Head of caudate nucleus (tissue), 42 donors: Measurements from ENCODE around the gene TMEM97.
A peak's percentile ranks its signal among the peaks of the same experiment; 100 is the strongest.
"Not testable (repeated sequence)": the region's sequence is repeated elsewhere in the genome, so short reads cannot be mapped to it uniquely, and the experiment has no call there.

Experiments
- DNase-seq, 42 donors: peaks; one replicate each; pipeline versions ENCODE4 v3.0.0 to v3.0.0-alpha.2; 2020 to 2021; ENCODE audit warnings: mixed read lengths in 7 of 42
- intact Hi-C: fragments of 100-400 bp; cut with DNase I; formaldehyde crosslinking; loops from one replicate; pipeline ENCODE4 v1.15.0; 2022

The TMEM97 gene

DNA sequence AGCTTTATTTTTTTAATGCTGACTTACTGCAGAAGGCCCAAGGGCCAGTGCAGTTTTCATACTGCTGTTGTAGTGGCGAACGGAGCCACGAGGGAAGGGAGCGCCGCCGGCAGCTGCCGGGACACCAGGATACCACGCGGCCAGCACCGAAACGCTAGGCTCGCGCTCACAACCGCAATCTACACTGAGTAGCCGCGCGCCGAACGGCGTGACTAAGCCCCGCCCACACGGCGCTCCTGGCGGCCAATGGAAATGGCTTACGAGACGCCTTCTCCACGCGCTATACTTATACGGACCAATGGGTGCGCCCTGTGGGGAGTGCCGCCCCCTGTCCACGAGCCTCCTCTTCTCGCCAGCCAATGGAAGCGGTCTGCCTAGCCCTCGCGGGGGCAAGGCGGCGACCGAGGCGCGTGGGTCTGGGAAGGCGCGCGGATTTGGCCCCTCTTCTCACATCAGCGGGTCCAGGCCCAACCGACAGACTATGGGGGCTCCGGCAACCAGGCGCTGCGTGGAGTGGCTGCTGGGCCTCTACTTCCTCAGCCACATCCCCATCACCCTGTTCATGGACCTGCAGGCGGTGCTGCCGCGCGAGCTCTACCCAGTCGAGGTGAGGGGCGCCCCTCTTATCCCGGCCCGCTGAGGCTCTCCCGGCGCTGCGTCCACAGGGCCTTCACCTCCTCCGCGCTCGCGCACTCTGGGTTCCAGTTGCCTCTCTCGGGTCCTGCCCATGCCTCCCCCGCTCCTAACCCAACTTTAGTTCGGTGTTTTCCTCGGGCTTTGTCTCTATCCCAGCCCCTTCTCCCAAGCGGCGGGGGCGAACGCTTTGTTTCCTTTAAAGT is at the start of gene TMEM97:
TMEM97 (plus strand) TSS at position 442 of the 839 bp plus-strand sequence; CDS start at position 482, 40 bp downstream.
- intact Hi-C loops, result loop anchor here (2.0 kb wide), 1 partner anchor 38 kb away; the partner anchor contains the start of gene POLDIP2
- DNase-seq, result peak; percentile 95 to 99 (median 98)

DNA sequence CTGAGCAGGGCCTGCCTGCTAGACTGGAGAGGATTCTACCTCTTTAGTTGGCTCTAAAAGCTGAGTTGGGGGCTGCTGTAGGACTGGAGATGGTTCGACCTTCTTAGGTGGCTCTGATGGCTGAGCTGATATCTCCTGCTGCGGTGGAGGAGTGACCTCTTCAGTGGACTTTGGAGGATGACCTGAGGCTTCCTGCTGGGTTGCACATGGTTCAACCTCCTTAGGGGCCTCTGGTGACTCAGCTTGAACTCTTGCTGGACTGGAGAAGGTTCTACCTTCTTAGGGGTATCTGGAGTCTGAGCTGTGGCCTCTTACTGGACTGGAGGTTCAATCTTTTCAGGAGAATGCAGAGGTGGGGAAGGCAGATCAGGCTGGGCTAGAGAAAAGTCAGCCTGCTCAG is 48.9 kb upstream of the TMEM97 start:
- intact Hi-C loops, result no loop called here
- no peak for DNase-seq

DNA sequence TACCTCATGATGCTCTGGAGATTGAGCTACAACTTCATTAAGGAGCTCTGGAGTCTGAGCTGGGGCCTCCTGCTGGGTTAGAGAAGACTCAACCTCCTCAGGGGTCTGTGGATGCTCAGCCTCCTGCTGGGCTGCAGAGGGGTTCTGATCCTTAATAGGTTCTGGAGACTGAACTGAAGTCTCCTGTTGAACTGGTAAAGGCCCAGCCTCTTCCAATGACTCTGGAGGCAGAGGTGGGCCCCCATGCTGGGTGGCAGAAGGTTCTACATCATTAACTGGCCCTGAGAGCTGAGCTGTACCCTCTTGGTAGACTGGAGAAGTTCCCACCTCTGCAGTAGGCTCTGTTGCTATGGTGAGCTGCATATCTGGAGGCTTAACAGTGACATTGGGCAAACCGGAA is 48.1 kb upstream of the TMEM97 start:
- intact Hi-C loops, result no loop called here

DNA sequence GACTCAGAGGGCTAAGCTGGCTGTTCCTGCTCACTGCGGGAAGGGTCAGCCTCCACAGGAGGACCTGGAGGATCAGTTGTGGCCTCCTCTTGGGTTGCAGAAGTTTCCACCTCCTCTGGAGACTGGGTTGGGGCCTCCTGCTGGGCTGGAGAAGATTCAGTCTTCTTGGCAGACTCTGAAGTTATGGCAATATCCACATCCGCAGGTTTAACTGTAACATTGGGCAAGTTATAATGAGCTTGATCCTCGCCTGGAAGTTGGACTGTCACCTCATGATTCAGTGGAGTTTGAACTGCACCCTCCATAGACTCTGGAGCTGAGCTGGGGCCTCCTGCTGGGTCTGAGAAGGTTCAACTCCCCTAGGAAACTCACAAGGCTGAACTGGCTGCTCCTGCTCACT is 47.6 kb upstream of the TMEM97 start:
- intact Hi-C loops, result no loop called here
- no peak for DNase-seq

More for the DNA sequence above, 48.1 kb upstream of the TMEM97 start:
- no peak for DNase-seq

DNA sequence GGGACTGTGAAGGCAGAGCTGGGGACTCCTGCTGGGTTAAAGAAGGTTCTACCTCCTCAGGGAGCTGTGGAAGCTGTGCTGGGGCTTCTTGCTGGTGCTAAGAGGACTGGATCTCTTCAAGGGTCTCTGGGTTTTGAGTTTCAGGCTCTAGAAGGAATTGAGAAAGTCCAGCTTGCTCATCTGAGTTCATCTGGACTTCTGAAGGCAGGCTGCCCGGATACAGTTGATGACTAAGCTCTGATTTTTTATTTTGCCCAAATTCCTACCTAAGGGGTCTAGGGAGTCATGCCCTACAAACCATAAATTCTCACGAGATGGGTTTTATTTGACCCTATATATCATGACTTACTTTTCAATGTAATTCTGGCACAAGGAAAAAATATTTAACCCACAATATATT is 46.8 kb upstream of the TMEM97 start:
- intact Hi-C loops, result no loop called here
- no peak for DNase-seq

DNA sequence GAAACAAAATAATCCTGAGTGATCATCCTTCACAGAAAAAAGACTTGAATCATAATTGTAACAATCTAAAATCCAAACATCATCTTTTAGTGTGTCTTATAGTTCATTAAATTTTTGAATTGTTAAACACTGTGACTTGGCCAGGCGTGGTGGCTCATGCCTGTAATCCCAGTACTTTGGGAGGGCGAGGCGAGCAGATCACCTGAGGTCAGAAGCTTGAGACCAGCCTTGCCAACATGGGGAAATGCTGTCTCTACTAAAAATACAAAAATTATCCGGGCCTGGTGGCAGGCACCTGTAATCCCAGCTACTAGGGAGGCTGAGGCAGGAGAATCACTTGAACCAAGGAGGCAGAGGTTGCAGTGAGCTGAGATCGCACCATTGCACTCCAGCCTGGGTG is 45.7 kb upstream of the TMEM97 start:
- DNase-seq, intact Hi-C loops: not testable (repeated sequence)

DNA sequence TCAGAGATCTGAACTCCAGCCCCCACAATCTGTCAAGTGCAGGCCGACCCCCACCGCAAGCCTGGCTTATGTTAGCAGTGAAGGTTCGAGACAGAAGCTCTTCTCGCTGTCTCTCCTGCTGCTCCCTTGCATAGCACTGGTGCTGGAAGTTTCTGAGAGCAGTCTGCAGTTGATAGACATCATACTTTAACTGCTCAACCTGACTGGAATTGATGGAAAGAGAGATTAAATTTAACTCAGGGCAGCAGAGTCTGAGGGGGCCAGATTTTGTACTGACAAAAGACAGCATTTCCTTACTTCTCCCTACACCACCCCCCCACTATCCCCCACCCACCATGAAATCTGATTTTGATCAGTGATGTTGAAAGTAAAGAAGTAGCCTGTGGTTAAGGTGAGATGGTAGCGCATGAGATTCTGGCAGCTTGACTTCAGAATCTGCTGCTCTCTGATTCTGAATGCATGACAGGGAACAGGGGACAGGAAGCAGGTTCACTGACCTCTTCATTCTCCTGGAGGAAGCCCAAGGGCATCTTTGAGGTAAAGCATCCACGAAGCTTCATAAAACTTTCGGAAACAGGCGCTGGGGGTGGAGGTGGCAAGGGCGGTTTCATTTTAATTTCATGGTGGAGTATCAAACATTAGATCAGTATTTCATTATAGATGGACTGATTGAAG is 44.3 kb upstream of the TMEM97 start:
- intact Hi-C loops, result no loop called here
- DNase-seq, result no peak

DNA sequence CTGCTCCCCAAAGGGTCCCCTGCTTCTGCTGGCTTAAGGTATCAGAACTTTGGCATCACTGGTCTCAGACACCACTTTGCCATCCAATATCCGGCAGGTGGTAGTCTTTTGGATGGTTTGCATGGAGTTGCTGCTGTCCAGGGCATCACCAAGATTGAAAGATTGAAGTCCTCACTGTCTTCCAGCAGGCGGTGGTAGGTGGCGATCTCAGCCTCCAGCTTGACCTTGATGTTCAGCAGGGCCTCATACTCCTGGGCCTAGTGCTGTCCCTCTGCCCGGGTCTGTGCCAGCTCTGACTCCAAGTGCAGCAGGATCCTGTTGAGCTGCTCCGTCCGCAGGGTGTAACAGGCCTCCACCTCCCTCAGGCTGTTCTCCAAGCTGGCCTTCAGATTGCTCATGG is 43.0 kb upstream of the TMEM97 start:
- intact Hi-C loops, result no loop called here
- DNase-seq, result no peak

DNA sequence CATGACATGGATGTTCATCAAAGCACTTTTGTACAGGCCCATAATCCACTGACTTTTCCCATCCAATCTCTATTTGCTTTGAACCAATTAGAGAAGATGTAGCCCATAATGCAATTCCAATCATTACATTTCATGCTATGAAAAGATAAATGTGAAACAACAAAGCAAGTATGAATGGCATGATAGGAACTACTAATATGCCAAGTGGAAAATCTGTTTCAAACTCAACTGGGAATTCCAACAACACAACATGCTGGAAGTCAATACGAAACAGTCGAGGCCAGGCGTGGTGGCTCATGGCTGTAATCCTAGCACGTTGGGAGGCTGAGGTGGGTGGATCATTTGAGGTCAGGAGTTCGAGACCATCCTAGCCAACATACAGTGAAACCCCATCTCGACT is 39.6 kb upstream of the TMEM97 start:
- intact Hi-C loops, result no loop called here

DNA sequence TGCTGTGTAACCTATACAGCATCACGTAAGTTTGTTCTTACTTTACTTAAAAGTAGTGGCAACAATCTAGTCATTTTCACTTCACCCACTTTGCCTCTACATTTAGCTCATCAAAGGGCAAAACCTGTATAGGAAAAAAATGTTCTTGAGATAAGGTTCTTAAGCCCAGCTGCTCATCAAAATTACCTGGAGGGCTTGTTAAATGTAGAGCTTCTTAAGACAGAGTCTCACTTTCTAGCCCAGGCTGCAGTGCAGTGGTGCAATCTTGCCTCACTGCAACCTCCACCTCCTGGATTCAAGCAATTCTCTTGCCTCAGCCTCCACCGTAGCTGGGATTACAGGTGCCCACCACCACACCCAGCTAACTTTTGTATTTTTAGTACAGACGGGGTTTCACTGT is 38.2 kb upstream of the TMEM97 start:
- intact Hi-C loops, result no loop called here
- no peak for DNase-seq

More for the DNA sequence above, 39.6 kb upstream of the TMEM97 start:
- no peak for DNase-seq

DNA sequence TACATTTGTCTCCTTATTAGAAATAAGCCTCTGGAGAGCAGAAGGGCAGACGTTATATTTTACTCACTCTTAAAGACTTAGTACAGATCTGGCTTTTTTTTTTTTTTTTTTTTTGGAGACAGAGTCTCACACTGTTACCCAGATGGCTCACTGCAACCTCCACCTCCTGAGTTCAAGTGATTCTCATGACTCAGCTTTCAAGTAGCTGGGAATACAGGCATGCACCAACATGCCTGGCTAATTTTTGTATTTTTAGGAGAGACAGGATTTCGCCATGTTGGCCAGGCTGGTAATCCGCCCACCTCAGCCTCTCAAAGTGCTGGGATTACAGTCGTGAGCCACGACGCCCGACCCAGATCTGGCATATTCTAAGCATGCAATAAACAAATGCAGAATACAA is 36.4 kb upstream of the TMEM97 start:
- DNase-seq, result peak in 3 of 42 donors; percentile 19 to 39 (median 20)
- intact Hi-C loops, result no loop called here

DNA sequence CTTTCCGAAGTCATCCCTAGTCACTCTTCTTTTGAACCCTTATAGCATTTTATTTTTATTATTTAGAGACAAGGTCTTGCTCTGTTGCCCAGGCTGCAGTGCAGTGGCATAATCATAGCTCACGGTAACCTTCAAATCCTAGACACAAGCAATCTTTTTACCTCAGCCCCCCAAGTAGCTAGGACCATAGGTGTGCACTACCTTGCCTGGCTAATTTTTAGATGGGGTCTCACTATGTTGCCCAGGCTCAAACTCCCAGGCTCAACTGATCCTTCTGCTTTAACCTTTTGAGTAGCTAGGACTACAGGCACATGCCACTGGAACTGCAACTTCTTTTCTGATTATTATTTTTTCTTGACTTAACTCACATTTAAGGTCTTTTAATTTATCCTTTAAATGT is 33.0 kb upstream of the TMEM97 start:
- intact Hi-C loops, result no loop called here
- DNase-seq, result no peak

DNA sequence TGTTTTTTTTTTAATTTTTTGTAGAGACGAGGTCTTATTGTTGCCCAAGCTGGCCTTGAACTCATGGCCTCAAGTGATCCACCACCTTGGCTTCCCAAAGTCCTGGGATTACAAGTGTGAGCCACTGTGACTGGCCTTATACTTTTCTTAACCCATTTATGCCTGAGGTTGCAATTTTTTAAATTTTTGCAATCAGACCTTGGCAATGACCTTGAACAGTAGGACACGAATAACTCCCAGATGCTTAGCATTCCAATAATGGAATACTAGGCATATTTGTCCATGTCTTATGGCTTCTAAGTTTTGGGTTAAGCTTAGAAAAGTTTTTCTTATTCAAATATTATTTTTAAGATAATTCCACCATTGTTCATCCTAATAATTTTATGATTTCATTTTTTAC is 28.3 kb upstream of the TMEM97 start:
- intact Hi-C loops, result no loop called here
- no peak for DNase-seq

DNA sequence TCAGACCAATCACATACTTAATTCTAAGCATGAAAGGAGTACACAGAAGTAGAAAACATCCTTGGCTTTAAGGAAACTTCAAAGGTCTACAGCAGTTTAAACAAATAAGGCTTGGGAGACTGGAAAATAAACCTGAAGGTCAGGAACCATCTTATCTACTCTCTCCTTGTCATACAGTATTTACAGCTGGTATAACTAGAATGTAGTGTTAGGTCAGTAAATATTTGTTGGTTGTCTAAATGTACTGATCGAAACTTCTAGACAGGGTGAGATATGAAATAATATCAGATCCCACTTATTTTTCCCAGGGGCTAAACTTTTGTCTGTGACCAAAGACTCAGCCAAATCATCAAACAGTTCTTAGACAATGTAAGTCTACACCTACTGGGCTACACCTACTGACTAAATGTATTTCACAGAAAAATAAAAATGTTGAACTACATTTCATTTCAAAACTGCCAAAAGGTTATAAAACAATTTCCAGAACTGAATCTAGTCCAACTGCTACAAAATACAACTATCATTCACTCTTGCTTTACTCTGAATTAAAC is 27.1 kb upstream of the TMEM97 start:
- intact Hi-C loops, result no loop called here
- no peak for DNase-seq

DNA sequence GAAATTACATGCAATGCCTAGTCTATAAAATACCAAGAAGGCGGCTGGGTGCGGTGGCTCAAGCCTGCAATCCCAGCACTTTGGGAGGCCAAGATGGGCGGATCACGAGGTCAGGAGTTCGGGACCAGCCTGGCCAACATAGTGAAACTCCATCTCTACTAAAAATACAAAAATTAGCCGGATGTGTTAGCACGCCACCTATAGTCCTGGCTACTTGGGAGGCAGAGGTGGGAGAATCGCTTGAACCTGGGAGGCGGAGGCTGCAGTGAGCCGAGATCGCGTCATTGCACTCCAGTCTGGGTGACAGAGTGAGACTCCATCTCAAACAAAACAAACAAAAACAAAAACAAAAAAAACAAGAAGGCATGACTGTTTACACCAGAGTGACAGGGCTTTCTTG is 26.1 kb upstream of the TMEM97 start:
- intact Hi-C loops, DNase-seq: not testable (repeated sequence)

DNA sequence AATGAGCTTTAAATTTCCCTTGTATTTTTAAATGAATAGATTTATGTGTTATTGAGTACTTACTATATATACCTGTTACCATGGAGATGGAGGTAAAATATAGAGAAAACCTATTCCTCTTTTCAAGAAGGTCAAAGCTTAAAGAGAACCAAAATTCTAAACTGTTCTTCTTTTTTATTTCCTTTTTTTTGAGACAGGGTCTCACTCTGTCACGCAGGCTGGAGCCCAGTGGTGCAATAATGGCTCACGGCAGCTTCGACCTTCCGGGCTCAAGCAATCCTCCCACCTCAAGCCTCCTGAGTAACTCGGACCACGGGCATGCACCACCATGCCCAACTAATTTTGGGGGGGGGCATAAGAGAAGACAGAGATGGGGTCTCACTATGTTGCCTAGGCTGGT is 25.0 kb upstream of the TMEM97 start:
- DNase-seq, result no peak
- intact Hi-C loops, result no loop called here

DNA sequence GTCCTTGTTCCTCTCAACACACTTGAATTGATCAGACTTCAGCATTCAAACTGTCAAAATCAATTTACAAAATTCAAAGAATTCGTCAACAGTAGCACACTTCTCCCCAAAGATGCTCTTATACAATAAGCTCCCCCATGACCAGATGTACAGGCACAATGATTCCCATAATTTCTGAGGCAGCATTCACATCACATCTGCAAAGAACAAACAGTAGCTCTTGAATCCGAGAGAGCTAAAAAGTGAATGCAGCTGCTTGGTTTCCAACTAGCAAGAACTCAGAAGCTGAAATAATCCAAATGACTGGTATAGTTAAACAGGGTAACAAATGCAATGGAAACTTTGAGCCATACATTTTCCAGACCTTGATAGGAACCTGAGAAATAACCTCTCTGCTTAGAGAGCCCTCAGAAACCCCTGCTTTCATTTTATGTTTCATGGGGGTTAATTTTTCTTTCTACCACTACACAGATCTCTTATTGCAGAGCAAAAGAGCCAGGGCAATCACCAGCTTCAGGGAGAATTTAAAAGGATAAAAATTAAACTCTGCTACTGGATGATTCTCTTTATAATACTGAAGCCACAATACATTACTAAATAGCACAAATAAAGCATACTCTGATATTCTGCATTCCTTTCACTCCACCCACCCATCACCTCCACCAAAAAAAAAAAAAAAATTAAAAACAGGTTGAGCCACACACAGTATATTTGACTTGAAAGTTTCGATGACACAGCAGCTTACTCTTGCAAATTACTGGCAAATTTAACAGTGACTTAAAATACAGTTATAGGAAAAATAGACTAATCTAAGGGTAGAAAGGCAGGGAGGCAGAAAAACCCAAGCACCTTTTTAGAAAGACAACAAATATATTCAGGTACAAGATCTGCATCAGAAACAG is 23.1 kb upstream of the TMEM97 start:
- intact Hi-C loops, result no loop called here
- peak in 1 of 42 donors; percentile 9 for DNase-seq

DNA sequence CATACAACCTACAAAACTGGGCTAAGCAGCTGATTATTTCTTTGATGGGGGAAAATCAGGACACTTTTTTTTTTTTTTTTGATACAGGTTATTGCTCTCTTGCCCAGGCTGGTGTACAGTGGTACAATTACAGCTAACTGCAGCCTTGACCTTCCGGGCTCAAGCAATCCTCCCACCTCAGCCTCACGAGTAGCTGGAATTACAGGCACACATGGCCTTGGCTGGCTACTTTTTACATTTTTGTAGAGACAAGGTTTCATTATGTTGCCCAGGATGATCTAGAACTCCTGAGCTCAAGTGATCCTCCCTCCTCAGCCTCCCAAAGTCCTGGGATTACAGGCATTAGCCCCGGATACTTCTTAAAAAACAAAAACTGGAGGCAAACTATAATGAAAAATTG is 20.6 kb upstream of the TMEM97 start:
- DNase-seq, result no peak
- intact Hi-C loops, result no loop called here

DNA sequence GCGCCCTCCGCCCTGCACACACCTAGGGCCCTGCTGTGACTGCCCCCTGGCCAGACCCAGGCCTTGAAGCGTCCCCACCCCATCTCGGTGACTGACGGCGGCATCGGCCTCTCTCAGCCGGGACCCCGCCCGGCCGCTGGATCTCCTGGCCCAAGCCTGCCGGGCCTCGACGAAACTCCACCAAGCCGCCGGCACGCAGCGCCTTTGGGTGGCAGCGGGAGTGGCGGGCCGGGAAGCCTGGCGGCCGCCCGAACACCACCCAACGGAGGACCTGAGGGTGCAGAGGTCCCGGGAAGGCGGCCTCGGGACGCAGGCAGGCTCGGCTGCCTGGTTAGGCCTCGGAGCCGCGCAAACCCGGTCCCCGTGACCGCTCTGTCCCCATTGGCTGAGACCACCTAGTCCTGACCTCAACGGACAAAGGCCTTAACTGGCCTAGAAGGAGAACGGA is 12.0 kb upstream of the TMEM97 start:
- intact Hi-C loops, result no loop called here
- no peak for DNase-seq
